HG03280 (cell line): ENCODE results near the gene UMODL1.
"Not testable (repeated sequence)": the region's sequence is repeated elsewhere in the genome, so short reads cannot be mapped to it uniquely, and the experiment has no call there.

Source experiments
- ATAC-seq: cut with Tn5 transposase; IDR thresholded peaks from one replicate; pipeline ENCODE4 v1.9.1; 2021; ENCODE audit warnings: mild to moderate bottlenecking, moderate library complexity; ENCODE audit not compliant: unreplicated experiment

UMODL1 gene

DNA sequence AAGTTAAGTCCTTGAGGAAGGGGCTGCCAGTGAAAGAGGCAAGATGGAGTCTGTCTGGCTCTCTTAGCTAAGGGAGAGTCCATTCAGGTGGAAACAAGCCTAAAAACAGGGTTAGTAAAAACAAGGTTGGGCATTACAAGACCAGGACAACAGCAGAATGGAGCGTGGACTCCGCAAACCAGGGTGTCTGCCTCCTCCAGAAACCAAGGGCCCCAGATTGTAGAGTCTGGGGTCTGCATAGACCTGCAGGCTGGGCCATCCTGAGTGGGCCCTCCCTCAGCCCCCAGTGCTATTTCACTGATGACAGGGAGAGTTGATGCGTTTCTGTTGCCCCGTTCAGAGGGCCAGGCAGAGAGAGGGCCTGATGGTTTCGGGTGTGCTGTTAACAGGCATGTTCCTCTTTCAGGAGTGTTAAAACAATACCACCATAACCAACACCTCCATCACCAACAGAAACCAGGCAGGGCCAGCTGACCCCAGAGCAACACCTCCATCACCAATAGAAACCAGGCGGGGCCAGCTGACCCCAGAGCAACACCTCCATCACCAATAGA lies 6.6 kb downstream of the UMODL1 start:
- ATAC-seq, result peak; percentile 83

DNA sequence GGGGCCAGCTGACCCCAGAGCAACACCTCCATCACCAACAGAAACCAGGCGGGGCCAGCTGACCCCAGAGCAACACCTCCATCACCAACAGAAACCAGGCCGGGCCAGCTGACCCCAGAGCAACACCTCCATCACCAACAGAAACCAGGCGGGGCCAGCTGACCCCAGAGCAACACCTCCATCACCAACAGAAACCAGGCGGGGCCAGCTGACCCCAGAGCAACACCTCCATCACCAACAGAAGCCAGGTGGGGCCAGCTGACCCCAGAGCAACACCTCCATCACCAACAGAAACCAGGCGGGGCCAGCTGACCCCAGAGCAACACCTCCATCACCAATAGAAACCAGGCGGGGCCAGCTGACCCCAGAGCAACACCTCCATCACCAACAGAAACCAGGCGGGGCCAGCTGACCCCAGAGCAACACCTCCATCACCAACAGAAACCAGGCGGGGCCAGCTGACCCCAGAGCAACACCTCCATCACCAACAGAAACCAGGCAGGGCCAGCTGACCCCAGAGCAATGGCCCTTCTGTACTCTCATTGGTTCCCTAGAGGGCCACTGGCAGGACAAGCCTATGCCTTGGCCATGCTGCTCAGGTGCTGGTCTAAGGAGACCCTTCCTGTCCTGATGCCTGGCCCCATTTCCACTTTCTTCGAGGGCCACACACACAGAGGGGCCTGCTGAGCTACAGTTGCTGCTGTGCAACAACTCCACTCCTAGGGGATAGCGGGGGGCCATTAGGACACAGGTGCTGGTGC lies 7.3 kb downstream of the UMODL1 start:
- not testable (repeated sequence) for ATAC-seq

DNA sequence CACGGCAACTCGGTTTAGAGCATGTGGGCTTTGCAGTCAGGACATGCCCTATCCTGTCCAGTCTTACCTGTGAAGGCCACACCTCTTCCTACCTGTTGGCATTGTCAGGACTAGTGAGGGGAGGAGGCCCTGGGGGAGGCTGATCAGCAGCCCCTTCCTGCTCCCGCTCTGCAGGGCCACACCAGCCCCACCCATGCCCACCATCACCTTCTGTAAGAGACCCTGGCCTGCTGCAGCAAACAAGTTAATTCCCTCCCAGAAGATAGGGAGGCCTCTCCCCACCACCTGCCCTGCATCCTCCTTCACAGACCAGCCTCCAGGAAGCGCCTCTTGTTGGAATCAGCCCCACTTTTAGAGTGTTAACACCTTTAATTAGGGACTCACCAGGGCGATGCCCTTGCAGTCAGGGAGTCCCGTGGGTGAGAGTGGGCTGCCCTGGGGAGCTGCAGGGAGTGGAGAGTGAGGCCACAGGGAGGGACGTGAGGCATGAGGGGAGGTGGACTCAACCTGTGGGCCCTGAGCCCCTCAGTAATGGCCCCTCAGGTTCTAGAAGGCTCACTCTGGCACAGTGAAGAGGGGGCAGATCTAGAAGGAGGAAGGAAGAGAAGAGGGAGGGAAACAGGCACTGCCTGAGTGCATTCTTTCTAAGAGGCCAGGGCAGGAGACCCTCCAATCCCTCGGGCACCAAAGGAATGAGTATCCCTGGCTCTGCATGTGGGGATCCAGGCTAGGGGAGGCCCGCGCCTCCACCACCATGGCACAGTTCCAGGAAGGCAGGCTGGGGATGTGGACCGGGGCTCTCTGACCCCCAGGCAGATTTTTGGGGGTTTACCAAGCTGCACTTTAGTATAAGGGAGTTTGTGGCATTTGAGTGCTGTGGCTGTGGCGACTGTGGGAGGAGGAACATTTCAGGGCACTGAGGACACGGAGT lies 8.2 kb downstream of the UMODL1 start:
- ATAC-seq, result no peak

DNA sequence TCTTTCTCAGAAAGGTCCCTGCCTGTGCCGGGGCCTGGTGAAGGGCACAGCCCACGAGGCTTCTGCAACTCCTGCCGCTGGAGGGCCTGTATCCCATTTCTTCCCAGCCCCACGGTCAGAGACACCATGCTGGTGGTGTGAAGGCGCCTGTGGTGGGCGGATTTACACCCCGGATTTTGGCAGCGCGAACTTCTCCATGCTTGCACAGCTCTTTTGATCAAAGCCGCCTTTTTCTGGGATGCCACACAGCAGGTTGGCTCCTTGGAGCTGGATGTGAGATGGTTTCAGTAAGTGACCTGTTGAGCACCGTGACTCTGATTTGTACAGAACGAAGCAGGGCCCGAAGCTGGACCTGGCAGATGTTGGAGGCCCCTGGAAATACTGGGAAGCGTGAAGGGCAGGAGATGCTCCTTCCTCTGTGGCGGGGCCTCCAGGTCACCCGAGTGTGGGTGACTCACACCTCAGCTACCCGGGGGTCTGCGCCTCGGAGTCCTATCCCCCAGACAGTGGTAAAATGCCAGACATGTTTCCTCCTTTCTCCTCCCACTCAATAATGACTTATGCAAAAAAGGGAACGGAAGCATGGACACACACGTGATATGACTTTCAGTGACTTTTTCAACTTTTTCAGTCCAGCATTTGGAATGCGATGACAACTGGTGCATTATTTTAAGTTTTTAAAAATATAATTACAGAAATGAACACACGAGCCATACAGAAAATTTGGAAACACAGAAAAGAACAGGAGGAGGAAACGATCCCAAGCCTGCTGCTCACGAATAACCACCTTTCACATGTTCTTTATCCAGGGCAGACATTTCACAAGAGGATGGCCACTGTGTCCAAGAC lies 9.0 kb downstream of the UMODL1 start:
- ATAC-seq, result no peak

DNA sequence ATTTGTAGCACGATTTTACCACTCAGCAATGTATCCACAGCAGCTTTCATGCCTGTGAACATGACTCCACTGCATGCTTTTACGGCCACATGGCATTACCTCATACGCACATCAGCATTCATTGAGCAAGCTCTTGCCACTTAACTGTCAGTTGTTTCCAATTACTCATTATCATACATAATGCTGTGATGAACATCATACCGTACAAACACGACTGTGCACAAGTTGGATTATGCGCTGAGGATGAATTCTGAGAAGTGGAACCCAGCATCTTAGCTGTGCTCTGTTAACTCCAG lies 9.6 kb downstream of the UMODL1 start:
- no peak for ATAC-seq

DNA sequence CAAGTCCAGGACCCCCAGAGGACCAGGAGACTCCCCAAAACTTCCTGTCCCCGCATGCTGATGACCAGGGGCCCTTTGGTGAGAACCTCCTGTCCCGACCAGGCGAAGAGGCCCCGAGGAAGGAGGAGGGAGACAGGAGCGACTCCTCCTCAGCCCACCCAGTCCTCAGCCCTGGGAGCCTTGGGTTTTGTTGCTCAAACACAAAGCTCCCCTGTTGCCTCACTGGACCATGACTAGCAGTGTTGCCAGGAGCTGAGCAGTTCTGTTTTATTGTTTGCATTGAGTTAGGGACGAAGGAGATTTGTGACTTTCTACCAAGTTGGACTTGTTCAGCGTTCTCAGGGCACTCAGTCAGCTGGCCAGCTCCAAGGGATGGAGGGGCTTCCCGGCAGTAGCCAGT lies 10.0 kb downstream of the UMODL1 start:
- no peak for ATAC-seq

DNA sequence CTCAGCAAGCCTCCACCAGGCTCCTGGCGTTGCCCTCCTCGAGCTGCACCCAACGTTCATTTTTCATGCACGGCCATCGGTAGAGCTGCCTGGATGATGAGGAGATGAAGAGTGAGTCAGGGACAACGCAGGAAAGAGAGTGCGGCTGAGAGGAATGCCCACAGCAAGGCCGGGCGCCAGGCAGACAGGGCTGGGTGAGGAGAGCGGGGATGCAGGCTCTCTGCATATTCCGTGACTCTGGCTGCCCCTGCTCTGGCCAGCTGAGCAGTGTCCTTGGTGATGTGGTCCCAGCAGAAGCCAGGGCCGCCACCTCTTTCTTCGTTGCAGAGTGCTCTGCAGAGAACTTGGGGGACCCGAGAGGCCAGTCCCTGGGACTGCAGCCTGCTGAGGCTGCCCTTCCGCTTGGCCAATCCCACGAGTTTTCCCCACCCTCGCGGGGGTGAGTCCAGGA lies 10.8 kb downstream of the UMODL1 start:
- no peak for ATAC-seq

DNA sequence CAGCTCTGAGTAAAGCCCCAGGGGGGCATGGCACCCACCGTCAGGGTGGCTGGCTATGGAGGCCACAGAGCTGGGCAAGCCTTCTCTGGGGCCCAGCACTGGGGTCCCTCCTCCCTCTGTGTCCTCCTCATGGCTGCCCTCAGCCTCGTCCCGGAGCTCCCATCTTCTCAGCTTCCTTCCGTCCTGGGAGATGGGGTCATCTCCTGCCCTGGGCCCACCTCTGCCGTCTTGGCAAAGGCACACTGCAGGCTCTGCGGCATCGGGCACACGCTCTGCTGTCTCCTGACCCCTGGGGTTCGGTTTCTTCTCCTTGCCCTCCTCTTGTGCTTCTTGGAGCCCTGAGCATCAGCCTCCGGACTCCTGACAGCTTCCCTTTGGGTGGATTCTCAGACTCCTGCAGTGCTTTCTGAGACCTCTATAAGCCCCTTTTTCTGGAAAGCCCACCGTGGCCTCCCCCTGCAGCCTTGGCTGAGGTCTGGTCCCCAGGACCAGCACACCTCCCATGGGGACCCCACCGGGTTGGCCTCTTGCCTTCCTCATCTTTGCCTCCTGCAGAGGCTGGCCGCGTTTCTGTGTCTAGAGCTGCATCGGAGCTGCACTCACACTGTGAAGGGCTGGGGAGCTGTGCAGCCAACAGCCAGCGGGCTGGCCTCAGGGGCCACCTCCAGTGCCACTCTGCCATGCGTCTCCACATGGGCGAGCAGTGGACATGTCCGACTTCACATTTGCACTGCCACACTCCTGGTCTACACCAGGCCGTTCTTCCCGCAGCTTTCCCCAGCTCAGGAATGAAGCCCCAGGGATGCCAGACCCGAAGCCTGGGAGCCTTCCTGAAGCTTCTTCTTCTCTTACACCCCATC lies 11.6 kb downstream of the UMODL1 start:
- ATAC-seq, result no peak

DNA sequence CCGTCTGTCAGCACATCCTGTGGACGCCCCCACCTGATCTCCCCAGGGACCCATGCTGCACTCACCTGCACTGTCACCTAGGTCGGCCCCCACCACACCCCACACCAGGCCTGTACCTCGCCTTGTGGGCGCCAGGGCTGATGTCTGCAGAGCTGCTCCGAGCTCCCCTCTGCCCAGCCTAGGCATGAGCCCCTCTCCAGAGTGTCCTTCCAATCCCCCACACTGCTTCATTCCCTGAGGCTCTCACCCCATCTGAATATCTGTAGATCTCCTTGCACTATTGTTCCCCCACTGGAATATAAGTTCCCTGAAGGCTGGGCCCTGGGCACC lies 12.2 kb downstream of the UMODL1 start:
- ATAC-seq, result no peak

DNA sequence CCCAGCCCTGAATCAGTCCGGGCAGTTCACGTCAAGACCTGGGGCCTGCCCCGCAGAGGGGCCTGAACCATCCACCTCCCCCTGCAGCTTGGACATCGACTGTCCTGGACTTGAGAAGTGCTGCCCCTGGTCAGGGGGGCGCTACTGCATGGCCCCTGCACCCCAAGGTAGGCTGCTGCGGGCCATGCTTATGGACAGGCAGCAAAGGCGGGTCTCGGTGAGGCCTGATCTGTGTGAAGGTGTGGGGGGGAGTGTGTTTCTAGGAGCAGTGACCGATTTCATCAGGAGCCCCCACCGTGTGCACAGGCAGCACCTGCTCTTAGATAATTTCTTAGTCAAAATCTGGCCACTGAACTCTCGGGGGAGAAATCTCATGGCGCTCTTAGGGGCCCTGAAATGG lies 13.0 kb downstream of the UMODL1 start:
- no peak for ATAC-seq

DNA sequence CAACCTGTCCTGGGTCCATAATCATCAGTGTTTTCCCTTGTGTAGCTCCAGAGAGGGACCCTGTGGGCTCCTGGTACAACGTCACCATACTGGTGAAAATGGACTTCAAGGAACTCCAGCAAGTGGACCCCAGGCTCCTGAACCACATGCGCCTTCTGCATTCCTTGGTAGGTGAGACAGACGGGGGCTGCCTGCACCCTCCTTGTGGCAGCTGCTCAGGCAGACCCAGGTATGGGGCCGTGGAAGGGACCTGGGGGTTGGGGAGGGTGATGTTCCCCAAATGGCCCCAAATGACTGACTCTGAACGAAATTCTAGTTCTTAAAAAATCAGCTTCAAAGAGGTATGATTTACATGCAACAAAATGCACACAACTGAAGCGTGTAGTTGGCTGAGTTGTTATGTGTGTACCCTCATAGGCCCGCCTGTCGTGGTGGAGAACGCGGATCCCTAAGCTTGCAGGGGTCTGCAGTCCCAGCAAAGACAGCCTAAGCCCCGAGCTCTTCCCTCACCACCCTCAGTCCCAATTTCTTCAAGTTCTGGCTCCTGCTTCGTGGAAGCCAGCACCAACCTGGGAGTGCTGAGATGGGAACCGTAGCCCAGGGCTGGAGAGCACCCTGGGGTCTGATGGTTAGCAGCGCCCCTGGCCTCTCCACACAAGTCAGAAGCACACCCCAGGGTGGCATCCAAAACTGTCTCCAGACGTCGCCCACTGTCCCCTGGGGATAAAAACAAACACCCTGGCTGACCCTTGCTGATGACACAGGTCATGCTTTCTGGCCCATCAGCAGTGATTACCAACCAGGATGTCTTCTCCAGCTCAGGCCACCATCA lies 14.3 kb downstream of the UMODL1 start:
- ATAC-seq, result no peak

DNA sequence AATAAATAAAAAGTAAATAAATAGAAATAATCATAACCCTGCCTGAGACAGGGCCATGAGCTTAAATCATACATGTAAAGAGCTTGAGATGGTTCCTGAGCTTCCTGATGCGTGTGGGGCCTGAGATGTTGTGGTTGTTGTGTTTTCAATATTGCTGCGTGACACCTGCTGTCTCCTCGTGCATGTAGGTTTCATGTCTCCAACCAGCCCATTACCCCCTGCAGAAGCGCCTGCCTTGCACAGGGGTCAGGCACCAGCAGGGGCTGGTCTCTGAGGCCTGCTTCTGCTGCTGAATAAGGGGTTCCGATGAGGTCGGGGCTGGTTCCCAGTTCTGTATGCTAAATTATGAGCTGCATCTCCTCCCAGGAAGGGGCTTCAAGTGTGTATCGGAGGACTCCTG lies 15.9 kb downstream of the UMODL1 start:
- no peak for ATAC-seq

DNA sequence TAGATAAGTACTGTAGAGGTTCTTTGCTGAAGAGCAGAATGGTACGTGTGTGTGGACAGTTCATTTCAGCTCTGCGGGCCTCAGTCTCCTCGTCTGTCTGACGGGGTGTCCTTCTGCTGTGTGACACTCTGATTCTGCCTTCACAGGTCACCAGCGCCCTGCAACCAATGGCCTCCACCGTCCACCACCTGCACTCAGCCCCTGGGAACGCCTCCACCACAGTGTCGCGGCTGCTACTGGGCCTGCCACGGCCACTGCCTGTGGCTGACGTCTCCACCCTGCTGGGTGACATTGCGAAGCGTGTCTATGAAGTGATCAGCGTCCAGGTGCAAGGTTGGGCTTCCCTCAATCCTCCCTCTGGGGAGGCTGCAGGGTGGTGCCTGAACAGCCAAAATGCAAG lies 17.0 kb downstream of the UMODL1 start:
- ATAC-seq, result no peak

DNA sequence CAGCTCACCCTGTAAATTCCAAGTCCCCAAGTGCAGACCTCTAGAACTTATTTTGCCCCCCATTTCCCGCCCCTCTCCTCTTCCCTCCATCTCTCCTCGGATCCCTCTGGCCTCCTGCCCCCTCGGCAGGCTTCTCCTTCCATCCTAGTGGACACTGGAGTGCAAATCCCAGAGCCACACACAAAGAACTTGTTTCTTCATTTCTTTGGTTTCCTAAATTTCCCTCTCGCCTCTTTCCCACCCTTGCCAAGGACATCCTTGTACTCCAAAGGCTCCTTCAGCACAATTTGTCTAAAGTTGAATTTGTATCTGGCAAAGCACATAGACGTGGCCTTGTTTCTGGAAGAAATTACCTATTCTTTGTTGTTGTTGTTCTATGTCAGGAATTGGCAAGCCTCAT lies 17.5 kb downstream of the UMODL1 start:
- ATAC-seq, result no peak

DNA sequence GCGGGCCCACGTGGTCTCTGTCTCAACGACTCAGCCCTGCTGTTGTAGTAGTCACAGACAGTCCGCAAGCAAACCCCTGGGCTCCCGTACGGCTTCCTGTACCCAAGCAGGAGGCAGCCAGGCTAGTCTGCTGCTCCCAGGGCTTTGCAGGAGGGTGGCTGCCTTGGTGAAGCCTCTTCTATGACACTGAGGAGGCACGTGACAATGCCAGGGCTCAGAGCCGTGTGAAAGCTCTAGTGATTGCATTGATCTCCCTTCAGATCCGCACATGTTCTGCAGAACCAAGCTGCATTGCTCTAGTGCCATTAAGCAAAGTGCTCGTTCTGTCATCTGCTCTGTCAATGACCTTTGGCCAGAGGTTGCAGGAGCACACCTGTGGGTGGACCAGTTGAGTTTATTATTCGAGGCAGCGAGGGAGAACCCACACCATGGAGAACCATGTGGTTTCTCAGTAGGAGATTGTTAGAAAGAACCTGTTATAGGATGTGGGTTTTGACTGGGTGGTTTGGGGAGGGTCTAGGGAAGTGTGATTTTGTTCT lies 18.0 kb downstream of the UMODL1 start:
- ATAC-seq, result no peak

DNA sequence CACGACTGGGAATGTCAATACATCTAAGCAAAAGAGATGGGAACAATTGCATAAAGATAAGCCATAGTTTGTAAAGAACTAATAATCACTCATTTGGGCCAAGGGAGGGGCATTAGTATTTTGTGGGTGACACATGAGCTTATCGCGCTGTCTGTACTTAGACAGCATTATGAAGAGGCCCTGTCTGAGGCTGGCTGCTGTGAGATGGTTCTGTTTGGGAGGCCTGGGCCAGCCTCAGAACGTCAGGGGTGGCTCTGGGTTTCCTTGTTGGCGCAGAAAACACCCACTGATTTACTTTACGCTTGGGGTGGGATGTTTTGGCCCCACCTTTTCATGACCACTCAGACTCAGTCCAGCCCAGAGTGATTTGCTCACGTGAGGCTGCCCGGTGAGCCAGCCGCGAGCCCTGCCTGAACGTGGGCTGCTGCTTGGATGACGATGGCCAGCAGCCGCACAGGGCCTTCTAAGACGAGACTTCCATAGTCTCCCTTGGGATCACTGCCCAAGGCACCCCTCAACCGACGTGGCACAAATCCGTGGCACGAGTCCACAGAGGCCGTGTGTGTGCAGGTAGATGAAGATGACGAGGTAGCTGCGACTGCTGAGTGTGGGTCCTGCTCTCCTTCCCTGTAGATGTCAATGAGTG lies 18.7 kb downstream of the UMODL1 start:
- ATAC-seq, result no peak

DNA sequence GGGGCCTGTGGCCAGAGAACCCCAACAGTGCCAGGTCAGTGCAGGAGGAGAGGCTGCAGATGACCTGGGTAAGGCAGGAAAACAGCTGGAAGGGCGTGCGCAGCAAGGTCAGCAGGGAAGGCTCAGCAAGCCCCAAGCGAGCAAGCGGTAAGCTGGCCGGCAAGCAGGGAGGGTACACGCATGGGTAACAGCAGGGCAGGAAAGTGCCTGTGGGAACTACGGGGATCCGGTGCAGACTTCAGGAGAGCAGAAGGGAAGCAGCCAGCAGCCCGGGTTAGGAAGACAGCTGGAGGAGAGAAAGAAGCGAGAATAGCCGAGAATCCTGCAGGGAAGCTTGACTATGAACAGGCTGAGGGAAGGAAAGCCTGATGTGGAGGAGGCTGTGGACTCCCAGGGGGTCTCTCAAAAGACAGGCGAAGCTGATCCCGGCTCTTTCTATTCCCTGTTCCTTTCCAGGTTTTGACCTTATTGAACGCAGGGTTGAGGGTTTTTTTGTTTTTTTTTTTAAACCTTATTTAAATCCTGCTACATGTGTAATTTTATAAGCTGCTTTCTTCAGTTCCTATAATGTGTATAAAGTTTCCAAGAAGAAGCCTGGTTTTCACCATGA lies 20.9 kb downstream of the UMODL1 start:
- no peak for ATAC-seq

DNA sequence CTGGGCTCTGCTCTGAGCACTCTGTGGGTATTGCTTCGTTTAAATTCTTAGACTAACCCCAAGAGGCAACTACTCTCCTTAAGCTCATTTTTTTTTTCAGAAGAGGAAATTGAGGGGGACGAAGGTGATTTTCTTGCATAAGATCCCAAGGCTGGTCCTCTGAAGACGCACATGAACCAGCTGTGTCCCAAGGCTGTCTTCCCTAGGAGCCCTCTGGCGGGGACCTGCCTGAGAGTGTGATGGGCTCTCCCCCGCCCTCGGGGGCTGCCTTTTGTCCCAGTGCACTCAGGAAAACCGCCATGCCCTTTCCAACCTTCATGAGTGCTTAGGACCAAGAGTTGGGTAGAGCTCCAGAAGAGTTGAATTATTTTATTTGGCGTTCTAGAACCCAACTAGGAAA lies 21.7 kb downstream of the UMODL1 start:
- ATAC-seq, result no peak
